ENCODE results near the gene PLA2G2F. TPM values are rescaled to one million over a fixed set of nuclear protein-coding genes. Genes with fewer than 3 reads are reported as not detected.

Gene PLA2G2F
- total and polyA plus RNA-seq, 2 donors (not counting 3 experiments of a cell fraction or from before 2014, with no cell fraction given), result not detected

- Histone ChIP-seq H3K27me3 (ENCODE audit: control insufficient read depth in 2 of 2, insufficient read depth in 2 of 2, low read length in 2 of 2) (no peaks in the 10 kb centered on the region), H3K4me3 (replicated peaks in 1 of 3; ENCODE audit: insufficient read depth in 1 of 3, low read depth in 1 of 3, low read length in 3 of 3) (no peak overlapping the region), H3K9me3 (replicated peaks; ENCODE audit: control insufficient read depth, insufficient read depth, low read length) (no peaks in the 10 kb centered on the region), H2AFZ (ENCODE audit: low read depth, low read length) (no peak overlapping the region), H3K4me1 (ENCODE audit: control insufficient read depth, extremely low read depth, insufficient read depth, low read length) (peaks cover 4% of the 10 kb centered on the region), H3K9me1 (replicated peaks; ENCODE audit: control insufficient read depth, extremely low read depth, insufficient read depth, low read length) (no peaks in the 10 kb centered on the region), H3K4me2 (ENCODE audit: insufficient read depth, low read length) (no peak overlapping the region), H3K36me3 (ENCODE audit: control insufficient read depth in 2 of 2, extremely low read depth in 1 of 2, insufficient read depth in 2 of 2, low read length in 2 of 2) (no peaks in the 10 kb centered on the region), H3K27ac (ENCODE audit: insufficient read depth, low read depth, low read length) (no peak overlapping the region), H3K9ac (replicated peaks; ENCODE audit: extremely low read depth, insufficient read depth, low read length) (no peak overlapping the region), H4K20me1 (replicated peaks; ENCODE audit: control insufficient read depth, extremely low read depth, insufficient read depth, low read length) (no peaks in the 10 kb centered on the region), H3K79me2 (ENCODE audit: control insufficient read depth, insufficient read depth, low read length) (no peaks in the 10 kb centered on the region)
- dilution Hi-C loops (cut with MboI; ENCODE audit: extremely low pct_ligation_motif_present, low sequenced_read_pairs) (no loop called here), intact Hi-C loops (cut with micrococcal nuclease) (no loop called here)
- POLR2A ChIA-PET, result no interaction called here
- no TSS peak for BruUV-seq (replicated peaks)
- FAIRE-seq (no peak), DNase-seq (ENCODE audit: low read depth, low spot score) (no peak)
- TF ChIP-seq JUN (IDR thresholded peaks at IDR 0.05; ENCODE audit: borderline replicate concordance, insufficient read depth, insufficient read length, low read depth) (no peak), POLR2A (IDR thresholded peaks at IDR 0.05; ENCODE audit: low read depth, low read length) (no peak), POLR2AphosphoS5 (IDR thresholded peaks at IDR 0.05; ENCODE audit: insufficient read depth, low read depth, low read length) (no peak), MYC (IDR thresholded peaks at IDR 0.05; ENCODE audit: low read depth, low read length) (no peak), CTCF (IDR thresholded peaks at IDR 0.05; ENCODE audit: extremely low read depth in 1 of 2, insufficient read depth in 1 of 2, low read depth in 1 of 2, low read length in 2 of 2) (no peak), FOS (IDR thresholded peaks at IDR 0.05; ENCODE audit: borderline replicate concordance, insufficient read depth, low read length) (no peak), EZH2 (IDR thresholded peaks at IDR 0.05; ENCODE audit: borderline replicate concordance, low read depth, low read length, severe bottlenecking) (no peak), MAX (IDR thresholded peaks at IDR 0.05; ENCODE audit: insufficient read depth, insufficient read length) (no peak), GATA2 (IDR thresholded peaks at IDR 0.05; ENCODE audit: insufficient read depth, insufficient read length, low read depth, low read length) (no peak)
- CTCF ChIA-PET, result interaction anchor here (0.9 to 6.7 kb wide), 10 partner anchors 13 to 390 kb away, joined by 3 to 76 read pairs (median 8); partner anchors contain the start of gene OTUD3
Observed at GRCh38 chr1:20150969-20151368, 11.8 kb downstream of the PLA2G2F start.

Measured in endothelial cell of umbilical vein (primary cell).